Panc1 (cell line): ENCODE measurements around the gene CD101.

Experiments
- CTCF ChIP-seq: fragments of 450-650 bp; IDR thresholded peaks from 2 replicates; pipeline ENCODE4 v1.5.1; 2017; ENCODE audit warnings: mild to moderate bottlenecking
- POLR2AphosphoS5 ChIP-seq: IDR thresholded peaks from 2 replicates; pipeline ENCODE4 v1.6.1; 2012; ENCODE audit warnings: mild to moderate bottlenecking, low read depth, low read length, moderate library complexity
- REST ChIP-seq, 2 experiments: IDR thresholded peaks; 2 replicates each; pipeline ENCODE4 v1.6.1; 2011 to 2012; ENCODE audit warnings: low read depth in 2 of 2, control low read depth in 1 of 2, low read length in 1 of 2, mild to moderate bottlenecking in 1 of 2, moderate library complexity in 1 of 2; ENCODE audit not compliant: insufficient read depth in 1 of 2
- TCF7L2 ChIP-seq: IDR thresholded peaks from 2 replicates; pipeline ENCODE4 v1.6.1; 2011; ENCODE audit warnings: mild to moderate bottlenecking, low read depth, low read length, inconsistent platforms

- TF ChIP-seq CTCF: no peak
- no peak for TF ChIP-seq REST (IDR thresholded peaks at IDR 0.05; ENCODE audit: insufficient read depth in 1 of 2, low read depth in 2 of 2, low read length in 1 of 2)
- no peak for TF ChIP-seq TCF7L2
- no peak for TF ChIP-seq POLR2AphosphoS5
Measured at GRCh38 chr1:116990612-116991151, 10.9 kb upstream of the CD101 start.
